Ishikawa (cell line): ENCODE results near the gene ANP32A.

Experiments used
- CEBPB ChIP-seq: IDR thresholded peaks from 2 replicates; pipeline ENCODE4 v1.6.1; 2012
- CREB1 ChIP-seq: IDR thresholded peaks from 2 replicates; pipeline ENCODE4 v1.6.1; 2012; ENCODE audit warnings: low read depth
- EGR1 ChIP-seq: IDR thresholded peaks from 2 replicates; pipeline ENCODE4 v1.6.1; 2012
- EP300 ChIP-seq: IDR thresholded peaks from 2 replicates; pipeline ENCODE4 v1.6.1; 2012; ENCODE audit warnings: borderline replicate concordance
- FOXM1 ChIP-seq: IDR thresholded peaks from 2 replicates; pipeline ENCODE4 v1.6.1; 2012; ENCODE audit warnings: low read depth, borderline replicate concordance
- MAX ChIP-seq: IDR thresholded peaks from 2 replicates; pipeline ENCODE4 v1.6.1; 2012
- NFIC ChIP-seq: IDR thresholded peaks from 2 replicates; pipeline ENCODE4 v1.6.1; 2012
- RAD21 ChIP-seq: IDR thresholded peaks from 2 replicates; pipeline ENCODE4 v1.6.1; 2012; ENCODE audit warnings: low read depth
- TAF1 ChIP-seq: IDR thresholded peaks from 2 replicates; pipeline ENCODE4 v1.6.1; 2012; ENCODE audit warnings: low read depth, mild to moderate bottlenecking
- TCF12 ChIP-seq: IDR thresholded peaks from 2 replicates; pipeline ENCODE4 v1.6.1; 2012; ENCODE audit warnings: low read depth
- TEAD4 ChIP-seq: IDR thresholded peaks from 2 replicates; pipeline ENCODE4 v1.6.1; 2012
- USF1 ChIP-seq: IDR thresholded peaks from 2 replicates; pipeline ENCODE4 v1.6.1; 2012
- YY1 ChIP-seq: IDR thresholded peaks from 2 replicates; pipeline ENCODE4 v1.6.1; 2012; ENCODE audit warnings: low read depth
- ZBTB7A ChIP-seq: IDR thresholded peaks from 2 replicates; pipeline ENCODE4 v1.6.1; 2012; ENCODE audit warnings: low read depth
- TF ChIP-seq, protein P1 (sequence below): IDR thresholded peaks from 2 replicates; pipeline ENCODE4 v1.6.1; 2012; ENCODE audit warnings: low read depth, mild to moderate bottlenecking

ANP32A gene

DNA sequence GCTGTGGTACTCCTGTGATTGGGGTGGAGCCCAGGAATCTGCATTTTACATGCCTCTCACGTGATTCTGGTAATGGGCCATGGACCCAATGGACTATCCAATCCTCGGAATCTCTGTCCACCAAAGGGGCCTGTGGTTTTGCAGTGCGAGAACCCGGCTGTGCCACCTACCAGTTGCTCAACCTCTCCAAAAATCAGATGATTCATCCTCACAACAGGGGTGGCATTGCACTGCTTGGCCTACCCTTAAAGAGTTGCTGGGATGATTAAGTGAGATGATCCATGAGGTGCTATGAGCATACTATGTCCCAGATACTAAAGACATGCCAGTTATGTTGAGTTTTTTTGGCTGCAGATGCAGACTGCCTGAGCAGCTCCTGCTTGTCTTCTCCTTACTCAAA is 5.1 kb downstream of the ANP32A start:
- TF ChIP-seq USF1, result no peak

DNA sequence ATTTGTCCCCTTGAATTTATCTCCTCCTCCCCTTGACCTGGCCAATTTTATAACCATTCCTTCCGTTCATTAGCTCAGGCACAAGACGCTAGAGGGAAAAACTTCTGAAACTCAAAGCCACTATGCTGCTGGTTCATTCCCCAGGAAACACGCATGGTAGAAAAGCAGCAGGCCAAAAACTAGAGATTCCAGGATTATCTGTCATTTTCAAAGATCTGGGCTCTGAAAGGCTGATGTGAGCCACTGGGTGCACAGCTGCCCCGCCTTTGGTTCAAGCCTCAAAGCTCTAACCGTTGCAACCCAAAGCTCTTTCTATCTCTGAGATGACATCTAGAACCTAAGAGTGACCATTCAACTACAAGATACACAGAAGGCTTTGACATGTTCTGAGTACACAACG is 6.1 kb downstream of the ANP32A start:
- TF ChIP-seq RAD21 (no peak), CREB1 (no peak), EP300 (no peak), EGR1 (no peak)
- TF ChIP-seq, protein P1, sequence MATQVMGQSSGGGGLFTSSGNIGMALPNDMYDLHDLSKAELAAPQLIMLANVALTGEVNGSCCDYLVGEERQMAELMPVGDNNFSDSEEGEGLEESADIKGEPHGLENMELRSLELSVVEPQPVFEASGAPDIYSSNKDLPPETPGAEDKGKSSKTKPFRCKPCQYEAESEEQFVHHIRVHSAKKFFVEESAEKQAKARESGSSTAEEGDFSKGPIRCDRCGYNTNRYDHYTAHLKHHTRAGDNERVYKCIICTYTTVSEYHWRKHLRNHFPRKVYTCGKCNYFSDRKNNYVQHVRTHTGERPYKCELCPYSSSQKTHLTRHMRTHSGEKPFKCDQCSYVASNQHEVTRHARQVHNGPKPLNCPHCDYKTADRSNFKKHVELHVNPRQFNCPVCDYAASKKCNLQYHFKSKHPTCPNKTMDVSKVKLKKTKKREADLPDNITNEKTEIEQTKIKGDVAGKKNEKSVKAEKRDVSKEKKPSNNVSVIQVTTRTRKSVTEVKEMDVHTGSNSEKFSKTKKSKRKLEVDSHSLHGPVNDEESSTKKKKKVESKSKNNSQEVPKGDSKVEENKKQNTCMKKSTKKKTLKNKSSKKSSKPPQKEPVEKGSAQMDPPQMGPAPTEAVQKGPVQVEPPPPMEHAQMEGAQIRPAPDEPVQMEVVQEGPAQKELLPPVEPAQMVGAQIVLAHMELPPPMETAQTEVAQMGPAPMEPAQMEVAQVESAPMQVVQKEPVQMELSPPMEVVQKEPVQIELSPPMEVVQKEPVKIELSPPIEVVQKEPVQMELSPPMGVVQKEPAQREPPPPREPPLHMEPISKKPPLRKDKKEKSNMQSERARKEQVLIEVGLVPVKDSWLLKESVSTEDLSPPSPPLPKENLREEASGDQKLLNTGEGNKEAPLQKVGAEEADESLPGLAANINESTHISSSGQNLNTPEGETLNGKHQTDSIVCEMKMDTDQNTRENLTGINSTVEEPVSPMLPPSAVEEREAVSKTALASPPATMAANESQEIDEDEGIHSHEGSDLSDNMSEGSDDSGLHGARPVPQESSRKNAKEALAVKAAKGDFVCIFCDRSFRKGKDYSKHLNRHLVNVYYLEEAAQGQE, result no peak

GRCh38 chr15:68812597-68813431 is 7.9 kb downstream of the ANP32A start:
- TF ChIP-seq TCF12 (no peak), NFIC (no peak), EP300 (no peak), RAD21 (no peak), USF1 (no peak), FOXM1 (no peak), ZBTB7A (no peak), TEAD4 (no peak), CREB1 (no peak), CEBPB (no peak)
- TF ChIP-seq, protein P1, result no peak

DNA sequence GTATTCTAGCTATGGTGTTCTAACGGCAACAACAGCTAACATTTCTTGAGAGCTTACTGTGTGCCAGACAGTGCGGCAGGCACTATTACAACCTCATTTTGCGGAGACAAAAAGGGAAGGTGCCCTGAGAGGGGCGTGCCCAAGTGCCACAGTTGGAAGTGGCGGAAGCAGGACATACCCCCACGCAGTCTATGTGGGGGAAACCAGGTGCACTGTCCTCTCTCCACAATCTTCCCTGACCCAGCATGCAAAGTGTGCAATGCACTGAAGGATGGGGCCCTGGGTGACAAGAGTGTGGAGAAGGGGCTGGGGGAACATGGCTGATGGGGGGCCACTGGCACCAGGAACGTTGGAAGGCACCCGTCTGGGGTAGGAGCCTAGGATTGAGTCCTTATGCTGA is 8.6 kb downstream of the ANP32A start:
- TF ChIP-seq TEAD4, result no peak
- TF ChIP-seq RAD21, result no peak
- TF ChIP-seq, protein P1, result no peak
- TF ChIP-seq EGR1, result no peak
- TF ChIP-seq NFIC, result no peak
- TF ChIP-seq ZBTB7A, result no peak
- TF ChIP-seq CREB1, result no peak
- no peak for TF ChIP-seq TAF1
- TF ChIP-seq EP300, result no peak
- TF ChIP-seq USF1, result no peak
- no peak for TF ChIP-seq FOXM1
- no peak for TF ChIP-seq YY1
- no peak for TF ChIP-seq CEBPB
- no peak for TF ChIP-seq TCF12
- TF ChIP-seq MAX, result no peak

- no peak for TF ChIP-seq FOXM1
- no peak for TF ChIP-seq CEBPB
- TF ChIP-seq CREB1, result no peak
- TF ChIP-seq, protein P1, result no peak
- TF ChIP-seq ZBTB7A, result no peak
- TF ChIP-seq TCF12, result no peak
- TF ChIP-seq NFIC, result no peak
- TF ChIP-seq RAD21, result no peak
- TF ChIP-seq EGR1, result no peak
- TF ChIP-seq MAX, result no peak
- no peak for TF ChIP-seq TAF1
- no peak for TF ChIP-seq YY1
- no peak for TF ChIP-seq EP300
- no peak for TF ChIP-seq TEAD4
- no peak for TF ChIP-seq USF1
These were observed 11.2 kb downstream of the ANP32A start for GRCh38 chr15:68809517-68809916.
